K562 (cell line): ENCODE results near the gene GTF3C1. TPM values are rescaled to one million over a fixed set of nuclear protein-coding genes. Genes with fewer than 3 reads are reported as not detected.

ENCODE experiments used
- ATAC-seq: fragments of 200-7000 bp; cut with Tn5 transposase; 3 replicates; pipeline ENCODE4 v1.9.1; 2020; ENCODE audit warnings: moderate library complexity
- BruUV-seq: library from RNA; stranded (reverse); fragments of 400-500 nt; replicated peaks from 2 replicates; lab custom pipeline; 2021; lab: Mats Ljungman, UMichigan
- CTCF ChIA-PET: fragments of 300-600 bp; formaldehyde crosslinking; extraction: SDS; loops from one replicate; lab custom pipeline; 2021; ENCODE audit warnings: low intra/inter-chr PET ratio; lab: Yijun Ruan, JAX
- POLR2A ChIA-PET: fragments of 300-600, 350-650 bp; sonication (Branson Sonifier 250); formaldehyde crosslinking; extraction: SDS; loops from one replicate; lab custom pipeline; 2021; ENCODE audit warnings: antibody characterized with exemption, inconsistent platforms; lab: Yijun Ruan, JAX
- DNase-seq, 4 experiments: peaks; one replicate each; pipeline versions ENCODE4 v3.0.0 to v3.0.0-alpha.2; 2011 to 2018; ENCODE audit warnings: low spot score in 3 of 4, mixed read lengths in 3 of 4; ENCODE audit errors: extremely low read depth in 1 of 4
- FAIRE-seq: peaks from 2 replicates; lab custom pipeline; 2011; peaks lifted over from hg19 to GRCh38; lab: Jason Lieb, UNC
- H2AFZ ChIP-seq: 2 replicates; pipeline ENCODE4 v1.6.0; 2011; ENCODE audit warnings: low read depth, low read length, control low read depth, inconsistent platforms
- H3K27ac ChIP-seq: fragments of 200-600 bp; 3 replicates; pipeline ENCODE4 v1.8.0; 2011; ENCODE audit warnings: low read depth, mild to moderate bottlenecking, control low read depth, inconsistent platforms, low read length, moderate library complexity, mixed read lengths; ENCODE audit errors: extremely low read depth
- H3K27me3 ChIP-seq, 2 experiments: fragments of 300-600 bp in 1 of 2; 2 replicates in 1 of 2; 3 replicates in 1 of 2; pipeline versions ENCODE4 v1.6.0 to v1.8.0; 2011; ENCODE audit warnings: inconsistent platforms in 2 of 2, low read length in 2 of 2, mild to moderate bottlenecking in 1 of 2, mixed read lengths in 1 of 2, moderate library complexity in 1 of 2; ENCODE audit not compliant: control insufficient read depth in 2 of 2, insufficient read depth in 2 of 2
- H3K36me3 ChIP-seq: fragments of 300-600 bp; 3 replicates; pipeline ENCODE4 v1.8.0; 2011; ENCODE audit warnings: mild to moderate bottlenecking, low read length, inconsistent platforms; ENCODE audit not compliant: control insufficient read depth, insufficient read depth
- H3K4me1 ChIP-seq, 2 experiments: fragments of 200-600 bp in 1 of 2; replicated peaks in 1 of 2; 2 replicates in 1 of 2; 3 replicates in 1 of 2; pipeline versions ENCODE4 v1.5.1 to v1.8.0; 2011; ENCODE audit warnings: inconsistent platforms in 2 of 2, low read length in 2 of 2, mild to moderate bottlenecking in 1 of 2, mixed read lengths in 1 of 2, moderate library complexity in 1 of 2; ENCODE audit not compliant: control insufficient read depth in 2 of 2, insufficient read depth in 2 of 2
- H3K4me2 ChIP-seq: 2 replicates; pipeline ENCODE4 v1.6.1; 2011; ENCODE audit warnings: low read length, control low read depth, inconsistent platforms, mixed read lengths; ENCODE audit not compliant: insufficient read depth
- H3K4me3 ChIP-seq: fragments of 200-600 bp; sonication (generic), shearing (Covaris generic); 2 replicates; pipeline ENCODE4 v1.5.1; 2016; ENCODE audit warnings: control low read depth, inconsistent platforms
- H3K79me2 ChIP-seq: fragments of 200-600 bp; 3 replicates; pipeline ENCODE4 v1.8.0; 2011; ENCODE audit warnings: low read length, inconsistent platforms; ENCODE audit not compliant: control insufficient read depth, insufficient read depth
- H3K9ac ChIP-seq, 2 experiments: 2 replicates each; pipeline versions ENCODE4 v1.6.0 to v1.6.1; 2011; ENCODE audit warnings: low read depth in 2 of 2, low read length in 2 of 2, control low read depth in 1 of 2, inconsistent platforms in 1 of 2, mild to moderate bottlenecking in 1 of 2, mixed read lengths in 1 of 2; ENCODE audit not compliant: insufficient read depth in 1 of 2
- H3K9me1 ChIP-seq: one replicate; pipeline ENCODE4 v1.6.0; 2011; ENCODE audit warnings: inconsistent platforms, mild to moderate bottlenecking, low read length, moderate library complexity; ENCODE audit not compliant: control insufficient read depth, insufficient read depth
- H3K9me3 ChIP-seq: replicated peaks from 2 replicates; pipeline ENCODE4 v1.5.1; 2011; ENCODE audit warnings: low read depth, low read length, inconsistent platforms; ENCODE audit not compliant: control insufficient read depth, insufficient read depth
- H4K20me1 ChIP-seq: replicated peaks from 2 replicates; pipeline ENCODE4 v1.6.1; 2011; ENCODE audit warnings: low read length, inconsistent platforms, mixed read lengths; ENCODE audit not compliant: control insufficient read depth, insufficient read depth
- BRD9 ChIP-seq: fragments of 450-650 bp; IDR thresholded peaks from 2 replicates; pipeline ENCODE4 v1.6.1; 2018; ENCODE audit warnings: low read depth; ENCODE audit not compliant: partially characterized antibody
- CTCFL ChIP-seq: IDR thresholded peaks from 2 replicates; pipeline ENCODE4 v1.6.1; 2011; ENCODE audit warnings: borderline replicate concordance, low read depth, mild to moderate bottlenecking, moderate library complexity, low read length; ENCODE audit not compliant: insufficient read depth, poor library complexity, severe bottlenecking
- RFX7 ChIP-seq: fragments of 250-450 bp; sonication (Bioruptor Pico); IDR thresholded peaks from 2 replicates; pipeline ENCODE4 v1.5.1; 2021; ENCODE audit warnings: mild to moderate bottlenecking
- TARDBP ChIP-seq: fragments of 450-650 bp; IDR thresholded peaks from 2 replicates; pipeline ENCODE4 v1.6.1; 2016
- XRCC5 ChIP-seq: fragments of 200-400 bp; formaldehyde crosslinking; IDR thresholded peaks from 2 replicates; pipeline ENCODE4 v1.6.1; 2017; ENCODE audit warnings: low read depth, mild to moderate bottlenecking, low read length
- ZNF511 ChIP-seq: sonication (generic); formaldehyde crosslinking; IDR thresholded peaks from 2 replicates; pipeline ENCODE4 v1.8.0; 2022; ENCODE audit warnings: mild to moderate bottlenecking, missing genetic modification reagents
- WGBS: fragments of 100-300 bp; shearing (Covaris generic); methylation state at CpG from one replicate; pipeline ENCODE4 v1.1.6; 2016; ENCODE audit warnings: low coverage, mixed read lengths; ENCODE audit not compliant: insufficient coverage; ENCODE audit errors: missing lambda C conversion rate; 5-methylcytosine and 5-hydroxymethylcytosine counted together
- in situ Hi-C: fragments of 300-500 bp; cut with MboI; formaldehyde crosslinking; loops from 4 replicates; pipeline ENCODE4 v1.15.0; 2018; ENCODE audit warnings: inconsistent platforms, mixed read lengths
- intact Hi-C: fragments of 100-400 bp; cut with micrococcal nuclease; formaldehyde crosslinking; loops from 2 replicates; pipeline ENCODE4 v1.14.2; 2022
- polyA plus RNA-seq, 8 experiments: library from polyadenylated mRNA; depleted of rRNA in 4 of 8; stranded (reverse) in 5 of 8; unstranded in 3 of 8; fragments of >200 nt; fragmentation: Nextera tagmentation in 2 of 8; fragmentation: Illumina TruSeq in 1 of 8; extraction: Ambion mirVana in 2 of 8; extraction: Trizol in 1 of 8; gene quantifications; 2 replicates each; pipeline versions ENCODE4 v1.2.1 to v1.2.3, GENCODE V29; 2011 to 2014; ENCODE audit warnings: inconsistent platforms in 1 of 8, missing spikeins in 1 of 8
- total RNA-seq, 7 experiments: library from RNA; depleted of rRNA in 6 of 7; stranded (reverse); fragments of >200 nt in 6 of 7; fragmentation: Illumina TruSeq in 2 of 7; extraction: Trizol in 2 of 7; gene quantifications; 2 replicates each; pipeline versions ENCODE4 v1.2.1 to v1.2.3, GENCODE V29; 2011 to 2021; ENCODE audit warnings: low replicate concordance in 1 of 7

GTF3C1 gene
- total and polyA plus RNA-seq, 9 of the 15 experiments (the other 6 are each of a cell fraction or from before 2014, with no cell fraction given), result 0.72 to 63.6 (median 30.9) TPM

DNA sequence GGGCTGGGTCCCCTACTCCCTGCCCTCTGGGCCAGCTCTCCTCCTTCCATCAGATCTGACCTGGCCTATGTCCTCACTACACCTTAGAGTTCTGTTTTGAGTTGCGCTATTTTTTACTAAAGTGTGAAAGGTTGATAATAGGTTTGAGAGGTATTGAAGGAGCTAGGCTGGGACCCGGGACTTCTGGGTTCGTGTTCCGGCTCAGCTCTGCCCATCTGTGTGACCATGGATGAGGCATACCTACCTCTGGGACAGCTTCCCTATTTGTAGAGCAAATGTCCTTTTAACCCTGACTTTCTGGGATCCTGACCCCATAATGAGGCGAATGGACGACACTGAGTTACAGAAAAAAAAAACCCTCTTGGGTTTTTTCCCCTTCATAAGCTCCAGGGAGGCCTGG lies 111.8 kb downstream of the GTF3C1 start:
- TF ChIP-seq TARDBP, result no peak
- no peak for TF ChIP-seq CTCFL
- TF ChIP-seq BRD9, result no peak
- no peak for TF ChIP-seq ZNF511 (CRISPR knock-in tag)
- no peak for TF ChIP-seq RFX7 (CRISPR knock-in tag)
- no peak for TF ChIP-seq XRCC5
- Histone ChIP-seq H3K4me3 (no peak overlapping the region), H3K9ac (no peak overlapping the region), H3K9me3 (no peaks in the 10 kb centered on the region), H4K20me1 (no peaks in the 10 kb centered on the region), H3K27me3 (peaks cover 0 to 9% of the 10 kb centered on the region in 2 experiments; a peak in 2 of 5 replicates), H3K36me3 (no peaks in the 10 kb centered on the region), H3K79me2 (no peaks in the 10 kb centered on the region), H2AFZ (no peak overlapping the region), H3K27ac (no peak overlapping the region), H3K4me2 (no peak overlapping the region), H3K9me1 (no peaks in the 10 kb centered on the region), H3K4me1 (peaks cover 0 to under 1% of the 10 kb centered on the region in 2 experiments; a peak in 1 of 5 replicates)
- intact Hi-C loops, result no loop called here
- 31% methylated on average over 6 of the region's 6 CpGs for WGBS
- FAIRE-seq, result no peak
- no peak for DNase-seq
- no peak for ATAC-seq
- ChIA-PET CTCF (no interaction called here), POLR2A (interaction anchor here (1.2 kb wide), 1 partner anchor 15 kb away, joined by 3 read pairs; no protein-coding TSS in a partner anchor)
- BruUV-seq, result no TSS peak
- in situ Hi-C loops, result no loop called here
